ENCODE data around the gene ILDR2.

ILDR2 gene

DNA sequence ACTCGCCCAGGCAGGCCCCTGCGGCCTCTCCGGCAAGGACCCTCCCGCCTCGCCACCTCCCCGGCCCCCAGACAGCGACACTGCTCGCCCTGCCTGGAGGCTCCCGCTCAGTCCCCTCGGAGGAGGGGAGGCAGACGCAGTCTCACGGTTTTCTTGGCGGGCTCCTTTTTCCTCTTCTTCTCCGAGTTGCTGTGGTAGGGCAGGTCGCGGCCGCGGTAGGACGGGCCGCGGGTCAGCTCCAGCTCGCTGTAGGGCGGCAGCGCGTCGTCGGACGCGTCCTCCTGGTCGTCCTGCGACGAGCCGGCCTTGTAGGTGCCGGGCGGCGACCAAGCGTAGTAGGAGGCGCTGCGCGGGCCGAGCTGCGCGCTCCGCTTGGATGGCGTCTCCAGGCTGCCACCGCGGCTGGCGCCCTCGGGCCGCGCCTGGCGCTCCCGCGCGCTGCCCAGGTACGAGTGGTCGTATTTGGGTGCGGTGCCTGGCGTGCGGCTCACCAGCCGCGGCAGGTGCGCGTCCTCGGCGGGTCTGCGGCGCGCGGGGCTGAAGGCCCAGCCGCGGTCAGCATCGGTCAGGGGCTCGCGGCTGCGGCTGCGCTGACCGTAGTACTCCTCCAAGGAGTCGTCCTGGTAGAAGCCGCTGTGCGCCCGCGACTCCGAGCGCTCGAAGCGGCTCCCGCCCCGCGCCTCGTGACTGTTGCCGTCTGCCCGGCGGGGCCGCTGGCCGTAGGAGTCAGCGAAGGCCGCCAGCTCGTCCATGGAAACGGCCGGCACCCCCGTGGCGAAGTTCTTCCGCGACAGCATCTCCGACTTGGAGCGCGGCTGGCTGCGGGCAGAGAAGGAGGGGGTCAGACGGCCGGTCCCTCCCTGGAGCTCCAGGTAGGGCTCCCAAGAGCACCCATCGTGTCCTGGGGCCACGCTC lies 54.5 kb downstream of the ILDR2 start:
- no peak for DNase-seq (ENCODE audit: extremely low read depth, low read depth)
- H3K4me3 ChIP-seq (replicated peaks; ENCODE audit: low read depth, low read length) = no peak overlapping the region
- TF ChIP-seq, protein P1, sequence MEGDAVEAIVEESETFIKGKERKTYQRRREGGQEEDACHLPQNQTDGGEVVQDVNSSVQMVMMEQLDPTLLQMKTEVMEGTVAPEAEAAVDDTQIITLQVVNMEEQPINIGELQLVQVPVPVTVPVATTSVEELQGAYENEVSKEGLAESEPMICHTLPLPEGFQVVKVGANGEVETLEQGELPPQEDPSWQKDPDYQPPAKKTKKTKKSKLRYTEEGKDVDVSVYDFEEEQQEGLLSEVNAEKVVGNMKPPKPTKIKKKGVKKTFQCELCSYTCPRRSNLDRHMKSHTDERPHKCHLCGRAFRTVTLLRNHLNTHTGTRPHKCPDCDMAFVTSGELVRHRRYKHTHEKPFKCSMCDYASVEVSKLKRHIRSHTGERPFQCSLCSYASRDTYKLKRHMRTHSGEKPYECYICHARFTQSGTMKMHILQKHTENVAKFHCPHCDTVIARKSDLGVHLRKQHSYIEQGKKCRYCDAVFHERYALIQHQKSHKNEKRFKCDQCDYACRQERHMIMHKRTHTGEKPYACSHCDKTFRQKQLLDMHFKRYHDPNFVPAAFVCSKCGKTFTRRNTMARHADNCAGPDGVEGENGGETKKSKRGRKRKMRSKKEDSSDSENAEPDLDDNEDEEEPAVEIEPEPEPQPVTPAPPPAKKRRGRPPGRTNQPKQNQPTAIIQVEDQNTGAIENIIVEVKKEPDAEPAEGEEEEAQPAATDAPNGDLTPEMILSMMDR (IDR thresholded peaks at IDR 0.05; ENCODE audit: low read depth, low read length, missing control alignments) = no peak

DNA sequence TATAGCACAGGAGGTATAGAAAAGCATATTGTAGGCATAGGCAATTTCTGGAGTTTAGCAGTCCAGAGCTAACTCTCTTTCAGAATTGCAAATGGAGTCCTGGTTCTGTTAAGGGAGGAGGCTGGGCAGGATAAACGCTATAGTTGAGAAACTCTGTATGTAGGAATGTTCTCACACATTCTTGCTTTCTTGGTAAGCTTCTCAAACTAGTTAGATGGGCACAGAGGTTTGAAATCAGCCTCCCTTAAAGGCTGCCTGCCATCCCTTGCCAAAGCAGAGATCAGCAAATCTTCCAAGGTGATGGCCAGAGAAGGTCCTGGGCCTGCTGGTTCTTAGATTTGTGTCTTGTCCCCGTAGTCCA lies 56.4 kb downstream of the ILDR2 start:
- no peak overlapping the region for H3K4me3 ChIP-seq (replicated peaks; ENCODE audit: low read depth, low read length)
- DNase-seq (ENCODE audit: extremely low read depth, low read depth) = no peak
- TF ChIP-seq, protein P1 (IDR thresholded peaks at IDR 0.05; ENCODE audit: low read depth, low read length, missing control alignments) = no peak

DNA sequence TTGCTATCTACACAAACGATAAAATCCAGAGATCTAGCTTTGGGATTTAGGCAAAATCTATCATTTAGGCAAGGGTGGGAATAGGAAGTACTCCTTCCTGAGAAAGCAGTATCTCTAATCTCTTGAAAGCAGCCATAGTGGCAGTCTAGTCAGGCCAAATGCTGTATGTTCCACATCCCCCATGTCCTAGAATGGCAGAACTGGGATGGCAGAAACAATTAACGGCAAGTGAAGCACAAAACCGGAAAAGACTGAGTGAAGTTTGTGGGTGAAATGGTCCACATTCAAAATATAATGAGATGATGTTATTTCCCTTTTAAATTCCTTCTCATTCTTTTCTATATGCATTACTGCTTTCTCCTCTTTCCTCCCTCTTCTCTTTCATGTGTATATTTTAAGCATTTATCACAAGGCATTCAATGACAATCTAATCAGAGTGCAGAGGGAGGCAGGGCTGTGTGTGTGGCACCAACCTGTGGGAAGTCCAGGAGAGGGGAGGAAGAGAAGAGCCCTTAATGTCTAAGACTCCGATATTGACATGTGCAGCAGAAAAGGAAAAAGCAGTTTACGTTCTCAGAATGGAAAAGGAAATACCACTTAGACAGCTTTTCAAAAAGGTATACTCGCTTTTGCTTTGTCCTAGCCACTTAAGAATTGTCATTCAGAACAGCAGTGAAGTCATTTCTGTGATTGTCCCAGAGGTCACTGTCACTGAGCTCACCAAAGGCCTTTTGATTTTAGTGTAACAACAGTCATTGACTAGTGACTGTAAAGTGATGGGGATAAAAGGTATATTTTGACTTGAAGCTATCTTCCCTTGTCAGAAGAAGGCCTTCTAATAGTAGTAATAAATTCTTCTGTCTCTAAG lies 57.0 kb downstream of the ILDR2 start:
- TF ChIP-seq, protein P1 (IDR thresholded peaks at IDR 0.05; ENCODE audit: low read depth, low read length, missing control alignments) = no peak
- DNase-seq (ENCODE audit: extremely low read depth, low read depth) = no peak
- no peak overlapping the region for H3K4me3 ChIP-seq (replicated peaks; ENCODE audit: low read depth, low read length)

DNA sequence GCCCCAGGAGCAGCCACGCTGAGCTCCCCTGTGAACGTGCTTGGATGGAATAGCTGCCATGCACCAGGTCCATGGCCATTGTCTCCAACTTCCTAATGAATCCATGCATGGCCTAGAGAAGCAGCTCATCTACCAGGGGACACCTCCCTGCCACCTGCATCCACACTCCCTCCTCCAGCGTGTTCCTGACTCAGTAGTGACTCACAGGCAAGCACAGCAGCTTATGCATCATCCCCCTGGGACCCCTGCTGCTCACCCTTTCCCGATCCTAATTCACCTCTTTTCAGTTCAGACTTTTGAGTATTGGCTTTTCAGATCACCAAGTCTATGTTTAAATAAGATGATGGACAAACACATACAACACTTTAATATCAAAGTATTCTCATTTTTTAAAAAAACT lies 59.4 kb downstream of the ILDR2 start:
- TF ChIP-seq, protein P1 (IDR thresholded peaks at IDR 0.05; ENCODE audit: low read depth, low read length, missing control alignments) = no peak
- H3K4me3 ChIP-seq (replicated peaks; ENCODE audit: low read depth, low read length) = no peak overlapping the region
- DNase-seq (ENCODE audit: extremely low read depth, low read depth) = no peak

DNA sequence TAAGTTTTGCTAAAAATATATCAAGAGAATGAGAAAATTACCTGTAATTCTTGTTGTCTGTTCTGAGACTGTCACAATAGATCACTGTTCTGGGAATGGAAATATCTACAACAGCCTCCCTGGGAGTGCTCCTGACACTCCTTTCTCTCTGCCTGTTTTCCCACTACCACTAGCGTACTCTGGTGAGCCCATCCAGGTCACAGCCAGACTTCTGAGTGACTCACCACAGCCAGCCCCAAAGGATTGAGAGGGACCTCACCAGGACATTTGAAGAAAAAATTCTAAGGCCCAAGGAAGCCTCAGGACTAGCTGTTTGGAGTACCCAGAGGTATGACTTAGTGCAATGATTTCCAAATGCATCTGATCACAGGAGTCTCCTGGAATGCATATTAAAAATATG lies 60.3 kb downstream of the ILDR2 start:
- H3K4me3 ChIP-seq (replicated peaks; ENCODE audit: low read depth, low read length) = no peak overlapping the region
- TF ChIP-seq, protein P1 (IDR thresholded peaks at IDR 0.05; ENCODE audit: low read depth, low read length, missing control alignments) = no peak
- no peak for DNase-seq (ENCODE audit: extremely low read depth, low read depth)

DNA sequence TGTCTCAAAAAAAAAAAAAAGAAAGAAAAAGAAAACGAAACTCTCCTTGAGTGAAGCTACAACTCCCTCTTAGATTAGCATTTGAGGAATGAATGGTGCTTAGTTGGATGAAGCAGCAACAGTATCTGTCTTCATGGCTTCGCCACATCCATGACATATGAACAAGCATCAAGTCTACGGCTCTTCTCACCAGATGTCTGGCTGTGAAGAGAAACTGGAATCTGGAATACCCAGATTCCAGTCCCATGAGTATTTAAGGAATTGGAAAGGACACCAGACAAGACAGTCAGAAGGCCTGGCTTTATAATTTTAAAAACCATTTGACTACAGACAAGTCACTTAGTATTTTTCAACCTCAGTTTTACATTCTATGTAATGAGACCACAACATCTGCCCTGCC lies 61.2 kb downstream of the ILDR2 start:
- no peak for DNase-seq (ENCODE audit: extremely low read depth, low read depth)
- no peak overlapping the region for H3K4me3 ChIP-seq (replicated peaks; ENCODE audit: low read depth, low read length)
- TF ChIP-seq, protein P1 (IDR thresholded peaks at IDR 0.05; ENCODE audit: low read depth, low read length, missing control alignments) = no peak

Measured in HFF-Myc (cell line).